ENCODE results near the gene HSD3B2.
"Not testable (repeated sequence)": the region's sequence is repeated elsewhere in the genome, so short reads cannot be mapped to it uniquely, and the experiment has no call there.

Gene HSD3B2

GRCh38 chr1:119414950-119415349, at the start of gene HSD3B2:
HSD3B2 (plus strand) TSS chr1:119415150; CDS start chr1:119415420, 270 bp downstream.
- DNase-seq, result no peak

GRCh38 chr1:119366424-119366823, 48.5 kb upstream of the HSD3B2 start:
- DNase-seq, result no peak

- DNase-seq, result peak; percentile 75
These were observed 47.4 kb upstream of the HSD3B2 start for GRCh38 chr1:119367432-119368124.

GRCh38 chr1:119368554-119368953, 46.4 kb upstream of the HSD3B2 start, which contains the start of gene HAO2:
HAO2 (plus strand) TSS chr1:119368785; CDS start chr1:119381086, 12,301 bp downstream.
- DNase-seq, result no peak

- no peak for DNase-seq
These were observed 44.2 kb upstream of the HSD3B2 start for GRCh38 chr1:119370748-119371147.

- DNase-seq, result no peak
These were observed 43.1 kb upstream of the HSD3B2 start for GRCh38 chr1:119371815-119372214.

GRCh38 chr1:119372503-119373086, 42.4 kb upstream of the HSD3B2 start:
- DNase-seq, result peak; percentile 64

- no peak for DNase-seq
These were observed 41.5 kb upstream of the HSD3B2 start for GRCh38 chr1:119373465-119373864.

GRCh38 chr1:119374208-119374874, 40.6 kb upstream of the HSD3B2 start:
- DNase-seq, result no peak

- no peak for DNase-seq
These were observed 39.6 kb upstream of the HSD3B2 start for GRCh38 chr1:119375366-119375765.

GRCh38 chr1:119376594-119376993, 38.4 kb upstream of the HSD3B2 start:
- no peak for DNase-seq

- DNase-seq, result not testable (repeated sequence)
These were observed 37.4 kb upstream of the HSD3B2 start for GRCh38 chr1:119377594-119377993.

- DNase-seq, result no peak
These were observed 35.8 kb upstream of the HSD3B2 start for GRCh38 chr1:119379117-119379516.

- no peak for DNase-seq
These were observed 34.6 kb upstream of the HSD3B2 start for GRCh38 chr1:119380304-119380703.

- no peak for DNase-seq
These were observed 33.8 kb upstream of the HSD3B2 start for GRCh38 chr1:119380983-119381662.

GRCh38 chr1:119384591-119384990, 30.4 kb upstream of the HSD3B2 start:
- DNase-seq, result no peak

- no peak for DNase-seq
These were observed 29.3 kb upstream of the HSD3B2 start for GRCh38 chr1:119385650-119386049.

GRCh38 chr1:119387858-119388257, 27.1 kb upstream of the HSD3B2 start:
- DNase-seq, result no peak

GRCh38 chr1:119388450-119388849, 26.5 kb upstream of the HSD3B2 start:
- DNase-seq, result no peak

GRCh38 chr1:119390526-119390925, 24.4 kb upstream of the HSD3B2 start:
- no peak for DNase-seq

GRCh38 chr1:119391749-119392148, 23.2 kb upstream of the HSD3B2 start:
- DNase-seq, result no peak

- no peak for DNase-seq
These were observed 20.9 kb upstream of the HSD3B2 start for GRCh38 chr1:119394085-119394484.

- DNase-seq, result no peak
These were observed 18.0 kb upstream of the HSD3B2 start for GRCh38 chr1:119396982-119397381.

Measured in eye (tissue), 1 donor.